K562 (cell line): Measurements from ENCODE around the gene CALHM1. TPM values are rescaled to one million over a fixed set of nuclear protein-coding genes. Genes with fewer than 3 reads are reported as not detected.

Experiments
- ARID1B ChIP-seq: fragments of 450-650 bp; IDR thresholded peaks from 2 replicates; pipeline ENCODE4 v1.6.1; 2016; ENCODE audit warnings: antibody characterized with exemption, mild to moderate bottlenecking, inconsistent platforms
- ATF3 ChIP-seq, 2 experiments: fragments of 450-650 bp in 1 of 2; sonication (generic) in 1 of 2; formaldehyde crosslinking in 1 of 2; IDR thresholded peaks in 1 of 2; conservative IDR thresholded peaks in 1 of 2; 2 replicates each; pipeline versions ENCODE4 v1.6.1 to v1.8.1; 2016 to 2023; ENCODE audit warnings: mild to moderate bottlenecking in 2 of 2, moderate library complexity in 2 of 2, inconsistent platforms in 1 of 2, missing genetic modification reagents in 1 of 2
- CTBP1 ChIP-seq: fragments of 450-650 bp; IDR thresholded peaks from 2 replicates; pipeline ENCODE4 v1.6.1; 2016; ENCODE audit warnings: borderline replicate concordance
- E2F6 ChIP-seq, 2 experiments: IDR thresholded peaks; 2 replicates each; pipeline ENCODE4 v1.6.1; 2011; ENCODE audit warnings: borderline replicate concordance in 1 of 2, control low read depth in 1 of 2, low read depth in 1 of 2, low read length in 1 of 2, mild to moderate bottlenecking in 1 of 2, mixed read lengths in 1 of 2, moderate library complexity in 1 of 2; ENCODE audit not compliant: insufficient read depth in 1 of 2, insufficient read length in 1 of 2, poor library complexity in 1 of 2, severe bottlenecking in 1 of 2; ENCODE audit errors: extremely low read depth in 1 of 2
- ESRRA ChIP-seq: fragments of 450-650 bp; IDR thresholded peaks from 2 replicates; pipeline ENCODE4 v1.6.1; 2014; ENCODE audit warnings: low read depth, mild to moderate bottlenecking, moderate library complexity, borderline replicate concordance
- GTF2E2 ChIP-seq: fragments of 200-800 bp; sonication (Bioruptor generic); IDR thresholded peaks from 2 replicates; pipeline ENCODE4 v1.6.1; 2016; ENCODE audit warnings: missing genetic modification characterization, missing compliant biosample characterization
- LEF1 ChIP-seq: fragments of 450-650 bp; IDR thresholded peaks from 2 replicates; pipeline ENCODE4 v1.6.1; 2016; ENCODE audit warnings: mild to moderate bottlenecking
- PRDM10 ChIP-seq: fragments of 450-650 bp; IDR thresholded peaks from 2 replicates; pipeline ENCODE4 v1.6.1; 2018; ENCODE audit not compliant: partially characterized antibody
- RBBP5 ChIP-seq: fragments of 200-600 bp; sonication (generic); IDR thresholded peaks from 2 replicates; pipeline ENCODE4 v1.6.1; 2012; ENCODE audit warnings: borderline replicate concordance, mild to moderate bottlenecking, low read length, control low read depth, inconsistent platforms; ENCODE audit not compliant: insufficient read depth, poor library complexity, severe bottlenecking
- SMARCA4 ChIP-seq: fragments of 450-650 bp; IDR thresholded peaks from 2 replicates; pipeline ENCODE4 v1.6.1; 2016
- TEAD2 ChIP-seq: fragments of 450-650 bp; IDR thresholded peaks from 2 replicates; pipeline ENCODE4 v1.6.1; 2016; ENCODE audit warnings: missing genetic modification characterization, control low read depth, missing compliant biosample characterization
- TFAP4 ChIP-seq: sonication (generic); formaldehyde crosslinking; IDR thresholded peaks from 2 replicates; pipeline ENCODE4 v1.8.0; 2022; ENCODE audit warnings: missing genetic modification reagents, mild to moderate bottlenecking, moderate library complexity, borderline replicate concordance
- ZBTB11 ChIP-seq, 3 experiments: fragments of 200-800 bp in 1 of 3; fragments of 250-450 bp in 1 of 3; fragments of 450-650 bp in 1 of 3; sonication (Bioruptor Pico) in 1 of 3; sonication (Bioruptor generic) in 1 of 3; formaldehyde crosslinking in 1 of 3; IDR thresholded peaks; 2 replicates each; pipeline versions ENCODE4 v1.6.1 to v1.8.0; 2016 to 2022; ENCODE audit warnings: mild to moderate bottlenecking in 2 of 3, missing genetic modification characterization in 2 of 3, missing compliant biosample characterization in 1 of 3, moderate library complexity in 1 of 3
- polyA plus RNA-seq, 8 experiments: library from polyadenylated mRNA; depleted of rRNA in 4 of 8; stranded (reverse) in 5 of 8; unstranded in 3 of 8; fragments of >200 nt; fragmentation: Nextera tagmentation in 2 of 8; fragmentation: Illumina TruSeq in 1 of 8; extraction: Ambion mirVana in 2 of 8; extraction: Trizol in 1 of 8; gene quantifications; 2 replicates each; pipeline versions ENCODE4 v1.2.1 to v1.2.3, GENCODE V29; 2011 to 2014; ENCODE audit warnings: inconsistent platforms in 1 of 8, missing spikeins in 1 of 8
- total RNA-seq, 7 experiments: library from RNA; depleted of rRNA in 6 of 7; stranded (reverse); fragments of >200 nt in 6 of 7; fragmentation: Illumina TruSeq in 2 of 7; extraction: Trizol in 2 of 7; gene quantifications; 2 replicates each; pipeline versions ENCODE4 v1.2.1 to v1.2.3, GENCODE V29; 2011 to 2021; ENCODE audit warnings: low replicate concordance in 1 of 7

Gene CALHM1
- total and polyA plus RNA-seq, 9 of the 15 experiments (the other 6 are each of a cell fraction or from before 2014, with no cell fraction given) = 0.03 TPM; not detected in 8

- peak; percentile 92 for TF ChIP-seq ATF3 (IDR thresholded peaks at IDR 0.05)
- no peak for TF ChIP-seq ATF3 (CRISPR knock-in tag; conservative IDR thresholded peaks at IDR 0.05)
- 0 out of 2 replicates have a peak, but pooled peaks have one; percentile 18 for TF ChIP-seq TFAP4 (CRISPR knock-in tag)
- peak; percentile 30; the same call in 1 of the 2 replicates for TF ChIP-seq LEF1
- no peak for TF ChIP-seq RBBP5
- no peak for TF ChIP-seq TEAD2 (tag)
- TF ChIP-seq E2F6 (IDR thresholded peaks at IDR 0.05; ENCODE audit: borderline replicate concordance in 1 of 2, extremely low read depth in 1 of 2, insufficient read depth in 1 of 2, insufficient read length in 1 of 2, low read depth in 1 of 2, low read length in 1 of 2, poor library complexity in 1 of 2, severe bottlenecking in 1 of 2) = no peak
- TF ChIP-seq SMARCA4 = no peak; the same call in 1 of the 2 replicates
- 0 out of 6 replicates have a peak, but pooled peaks of 1 of the 3 experiments have one; percentile 25 for TF ChIP-seq ZBTB11 (CRISPR knock-in tag; IDR thresholded peaks at IDR 0.05)
- peak; percentile 60; the same call in 1 of the 2 replicates for TF ChIP-seq CTBP1
- no peak for TF ChIP-seq GTF2E2
- TF ChIP-seq PRDM10 = peak; percentile 94
- TF ChIP-seq ARID1B = peak; percentile 23; the same call in 1 of the 2 replicates
- peak; percentile 51; the same call in 1 of the 2 replicates for TF ChIP-seq ESRRA
Measured at GRCh38 chr10:103470761-103471653, 12.3 kb upstream of the CALHM1 start (continued).
